Measurements from ENCODE around the gene NEURL1. TPM values are rescaled to one million over a fixed set of nuclear protein-coding genes. Genes with fewer than 3 reads are reported as not detected.

NEURL1 gene
- total and polyA plus RNA-seq, 10 of the 15 experiments (the other 5 are each of a cell fraction or from before 2014, with no cell fraction given), result 0.02 to 0.05 (median 0.05) TPM; not detected in 6

DNA sequence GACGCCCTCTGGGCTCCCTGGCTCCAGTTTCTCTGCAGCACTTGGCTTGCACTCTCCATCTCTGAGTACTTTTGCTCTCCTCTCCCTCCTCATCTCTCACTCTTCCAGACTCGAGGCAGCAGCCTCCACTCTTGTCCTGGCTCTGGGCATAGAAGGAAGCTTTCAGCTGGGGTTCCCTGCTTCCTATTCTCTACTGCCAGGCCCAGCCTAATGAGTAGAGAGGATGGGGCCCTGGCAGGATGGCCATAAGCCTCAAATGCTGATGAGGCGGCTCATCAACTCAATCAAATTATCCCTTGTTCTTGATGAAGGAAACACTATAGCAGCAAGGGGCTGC, 55.8 kb downstream of the NEURL1 start:
- DNase-seq (ENCODE audit: low read depth, low spot score) (no peak), FAIRE-seq (no peak), ATAC-seq (no peak)
- BruUV-seq (replicated peaks), result no TSS peak
- H4K20me1 ChIP-seq (ENCODE audit: control insufficient read depth, insufficient read depth), result no peaks in the 10 kb centered on the region
- H2AFZ ChIP-seq (ENCODE audit: control insufficient read depth, low read depth, low read length), result no peak overlapping the region
- TF ChIP-seq ESRRA (IDR thresholded peaks at IDR 0.05; ENCODE audit: low read length) (no peak), RBBP5 (conservative IDR thresholded peaks at IDR 0.05) (no peak), ZNF274 (IDR thresholded peaks at IDR 0.05; ENCODE audit: insufficient read depth, insufficient read length) (no peak), DPF2 (IDR thresholded peaks at IDR 0.05) (no peak), LARP7 (IDR thresholded peaks at IDR 0.05) (no peak), ZNF207 (IDR thresholded peaks at IDR 0.05; ENCODE audit: borderline replicate concordance) (no peak), SIX5 (IDR thresholded peaks at IDR 0.05; ENCODE audit: low read depth, low read length, severe bottlenecking) (no peak), IKZF1 (conservative IDR thresholded peaks at IDR 0.05) (no peak), HDGF (IDR thresholded peaks at IDR 0.05) (no peak), CBFB (IDR thresholded peaks at IDR 0.05; ENCODE audit: low read depth) (no peak), JUNB (IDR thresholded peaks at IDR 0.05) (no peak), EGR1 (IDR thresholded peaks at IDR 0.05; ENCODE audit: borderline replicate concordance in 1 of 2, low read depth in 2 of 2, low read length in 2 of 2) (no peak), MTA2 (IDR thresholded peaks at IDR 0.05; ENCODE audit: low read depth) (no peak)
- 60% methylated on average over 2 of the region's 3 CpGs for WGBS (ENCODE audit: insufficient coverage, insufficient replicate concordance, low lambda C conversion rate, missing lambda C conversion rate)
- peaks cover 6% of the 10 kb centered on the region for H3K4me1 ChIP-seq (ENCODE audit: control insufficient read depth, insufficient read depth, low read length)
- RAD21 ChIA-PET (ENCODE audit: unreplicated experiment), result no interaction called here
- no peaks in the 10 kb centered on the region for H3K9me3 ChIP-seq (replicated peaks; ENCODE audit: control insufficient read depth, insufficient read depth, low read length)
- in situ Hi-C loops (cut with MboI) (no loop called here), intact Hi-C loops (cut with micrococcal nuclease; ENCODE audit: unreplicated experiment) (no loop called here)
- SMC1A ChIA-PET (ENCODE audit: uncharacterized antibody, unreplicated experiment), result no interaction called here
- H3K27me3 ChIP-seq (replicated peaks in 1 of 2; ENCODE audit: control insufficient read depth in 2 of 2, insufficient read depth in 2 of 2, low read length in 1 of 2), result peaks cover 0 to 3% of the 10 kb centered on the region in 2 experiments; a peak in 3 of 4 replicates
- no peak overlapping the region for H3K27ac ChIP-seq (ENCODE audit: control insufficient read depth, insufficient read depth)
- no peaks in the 10 kb centered on the region for H3K36me3 ChIP-seq (ENCODE audit: control insufficient read depth in 2 of 2, insufficient read depth in 2 of 2, low read length in 1 of 2)
- no peak overlapping the region for H3K4me2 ChIP-seq (ENCODE audit: control insufficient read depth, insufficient read depth)
- POLR2A ChIA-PET, result interaction anchor here (1.2 kb wide), 1 partner anchor 10 kb away, joined by 3 read pairs; no protein-coding TSS in a partner anchor
- no peaks in the 10 kb centered on the region for H3K79me2 ChIP-seq (ENCODE audit: control insufficient read depth, insufficient read depth, low read length)
- no peak overlapping the region for H3K4me3 ChIP-seq
- no peak overlapping the region for H3K9ac ChIP-seq (ENCODE audit: control insufficient read depth, insufficient read depth, low read length)
- CTCF ChIA-PET, result no interaction called here

All from GM12878 (cell line).